NCI-H1105 treated with DMSO at 0.1 percent for 48 hours (cell line): ENCODE measurements around the gene TRAPPC6A.

Experiments
- DNase-seq: peaks from one replicate; lab custom pipeline; 2025; lab: John Stamatoyannopoulos, UW

TRAPPC6A gene, protein sequence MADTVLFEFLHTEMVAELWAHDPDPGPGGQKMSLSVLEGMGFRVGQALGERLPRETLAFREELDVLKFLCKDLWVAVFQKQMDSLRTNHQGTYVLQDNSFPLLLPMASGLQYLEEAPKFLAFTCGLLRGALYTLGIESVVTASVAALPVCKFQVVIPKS

DNA sequence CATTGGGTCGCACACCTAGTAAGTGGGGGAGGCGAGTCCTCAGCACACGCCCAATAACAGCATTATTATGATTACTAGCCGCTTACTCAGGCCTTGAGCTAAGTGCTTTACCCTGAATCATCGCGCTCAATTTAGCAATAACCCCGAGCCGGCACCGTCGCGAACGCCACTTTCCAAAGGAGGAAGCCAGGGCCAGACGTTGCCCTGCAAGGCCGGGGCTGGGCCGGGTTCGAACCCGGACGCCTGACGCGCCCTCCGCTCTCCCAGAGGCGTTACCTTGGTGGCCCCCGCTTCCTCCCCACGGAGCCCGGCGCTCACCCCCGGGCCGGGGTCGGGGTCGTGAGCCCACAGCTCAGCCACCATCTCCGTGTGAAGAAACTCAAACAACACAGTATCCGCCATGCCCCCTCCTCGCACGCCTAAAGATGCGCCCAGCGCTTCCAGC, at the start of gene TRAPPC6A:
TRAPPC6A (minus strand) TSS at position 421 of the 445 bp plus-strand sequence; CDS start at position 402, 19 bp downstream.
- no peak for DNase-seq

DNA sequence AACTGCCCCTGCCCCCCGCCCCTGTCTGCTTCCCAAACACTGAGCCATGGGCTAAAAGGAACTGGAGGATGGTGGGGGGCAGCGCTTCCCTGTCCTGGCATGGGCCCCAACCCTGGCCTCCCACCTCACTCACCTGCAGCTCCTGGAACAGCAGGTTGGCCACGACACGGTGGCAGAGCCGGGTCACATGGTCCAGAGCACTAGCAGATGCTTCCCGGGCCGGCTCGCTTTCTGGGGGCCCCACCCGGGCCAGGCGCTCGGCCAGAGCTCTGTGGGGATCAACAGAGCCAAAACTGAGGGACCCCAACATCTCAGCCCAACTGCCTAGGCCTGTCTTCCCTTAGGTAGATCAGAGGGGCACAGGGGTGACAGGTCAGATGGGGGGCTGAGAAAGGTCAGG, 46.6 kb upstream of the TRAPPC6A start:
- no peak for DNase-seq

DNA sequence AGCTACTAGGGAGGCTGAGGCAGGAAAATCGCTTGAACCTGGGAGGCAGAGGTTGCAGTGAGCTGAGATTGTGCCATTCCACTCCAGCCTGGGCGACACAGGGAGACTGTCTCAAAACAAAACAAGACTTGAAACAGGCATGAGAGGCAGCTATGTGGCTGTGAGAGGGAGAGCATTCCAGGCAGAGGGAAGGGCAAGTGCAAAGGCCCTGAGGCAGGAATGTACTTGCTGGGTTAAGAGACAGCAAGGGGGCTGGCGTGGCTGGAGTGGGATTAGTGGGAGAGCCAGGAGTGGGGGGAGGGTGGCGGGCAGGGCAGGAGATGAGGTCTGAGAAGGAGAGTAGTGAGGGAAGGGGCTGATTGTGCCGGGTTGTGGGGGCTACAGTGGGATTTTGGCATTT, 45.8 kb upstream of the TRAPPC6A start:
- DNase-seq, result no peak

DNA sequence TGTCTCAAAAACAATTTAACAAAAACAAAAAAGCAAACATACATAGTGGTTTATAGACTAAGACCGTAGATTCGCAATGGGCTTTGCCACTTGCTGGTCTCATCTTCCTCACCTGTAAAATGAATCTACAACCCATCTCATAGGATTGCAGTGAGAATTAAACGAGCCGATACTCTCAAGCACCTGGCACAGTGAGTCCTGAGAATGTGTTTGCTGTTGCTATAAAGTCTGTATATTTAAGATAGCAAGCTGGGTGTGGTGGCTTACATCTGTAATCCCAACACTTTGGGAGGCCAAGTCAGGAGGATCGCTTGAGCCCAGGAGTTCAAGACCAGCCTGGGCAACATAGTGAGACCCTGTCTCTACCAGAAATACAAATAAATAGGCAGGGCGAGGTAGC, 44.7 kb upstream of the TRAPPC6A start:
- no peak for DNase-seq

DNA sequence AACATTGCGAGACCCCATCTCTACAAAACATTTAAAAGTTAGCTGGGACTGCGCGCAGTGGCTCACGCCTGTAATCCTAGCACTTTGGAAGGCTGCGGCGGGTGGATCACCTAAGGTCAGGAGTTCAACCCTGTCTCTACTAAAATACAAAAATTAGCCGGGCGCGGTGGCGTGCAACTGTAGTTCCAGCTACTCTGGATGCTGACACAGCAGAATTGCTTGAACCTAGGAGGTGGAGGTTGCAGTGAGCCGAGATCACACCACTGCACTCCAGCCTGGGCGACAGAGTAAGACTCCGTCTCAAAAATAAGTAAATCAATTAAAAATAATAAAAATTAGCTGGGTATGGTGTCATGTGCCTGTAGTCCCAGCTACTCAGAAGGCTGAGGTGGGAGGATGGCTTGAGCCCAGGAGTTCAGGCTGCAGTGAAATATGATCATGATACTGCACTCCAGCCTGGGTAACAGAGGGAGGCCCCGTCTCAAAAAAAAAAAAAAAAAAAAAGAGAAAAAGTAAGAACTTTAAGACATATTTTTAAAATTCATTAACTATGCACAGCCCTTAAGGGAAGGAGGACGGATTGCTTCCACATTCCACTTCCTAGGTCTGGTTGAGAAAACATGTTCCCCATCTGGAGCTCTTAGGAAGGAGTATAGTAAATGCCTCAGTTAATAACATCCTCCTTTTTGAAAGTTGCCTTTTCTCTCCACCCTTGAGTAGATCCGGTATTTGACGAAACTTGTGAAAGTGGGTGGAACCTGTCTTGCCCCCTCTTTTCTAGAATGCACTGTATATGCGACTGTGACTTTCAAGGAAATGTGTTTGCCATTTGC, 41.1 kb upstream of the TRAPPC6A start:
- no peak for DNase-seq

DNA sequence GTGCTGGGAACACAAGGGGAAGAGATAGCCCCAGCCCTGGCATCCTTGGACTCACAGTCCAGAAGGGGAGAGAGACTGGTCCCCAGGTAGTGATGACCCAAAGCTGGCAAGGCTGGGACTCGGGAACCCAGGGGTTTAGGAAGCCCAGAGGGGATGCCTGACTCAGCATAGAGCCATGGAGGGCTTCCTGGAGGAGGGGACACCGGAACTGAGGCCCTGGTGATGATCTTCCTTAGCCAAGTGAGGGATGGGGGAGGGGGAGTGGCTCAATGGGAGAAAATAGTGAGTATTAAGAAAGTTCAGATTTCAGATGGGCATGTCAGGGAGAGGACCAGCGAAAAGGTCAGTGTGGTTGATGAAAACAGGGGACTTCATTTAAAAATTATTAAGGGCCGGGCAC, 40.4 kb upstream of the TRAPPC6A start:
- no peak for DNase-seq

DNA sequence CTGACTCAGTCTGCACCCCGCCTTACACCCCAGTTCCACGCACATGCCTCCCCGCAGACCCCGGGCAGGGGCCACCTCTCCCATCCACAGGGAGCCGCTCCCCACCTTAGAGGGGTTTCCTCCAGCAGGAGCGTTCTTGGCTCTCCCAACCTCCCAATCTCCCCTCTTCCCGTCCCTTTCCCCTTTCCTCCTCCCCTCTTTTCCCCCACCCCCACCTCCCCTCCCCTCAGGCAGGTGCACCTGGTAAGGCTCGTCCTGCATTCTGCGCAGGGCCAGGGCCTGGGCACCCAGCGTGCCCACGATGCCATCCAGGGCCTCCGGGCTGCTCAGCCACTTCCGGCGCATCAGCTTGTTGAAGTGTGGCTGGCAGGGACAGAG, 39.9 kb upstream of the TRAPPC6A start:
- DNase-seq, result no peak

DNA sequence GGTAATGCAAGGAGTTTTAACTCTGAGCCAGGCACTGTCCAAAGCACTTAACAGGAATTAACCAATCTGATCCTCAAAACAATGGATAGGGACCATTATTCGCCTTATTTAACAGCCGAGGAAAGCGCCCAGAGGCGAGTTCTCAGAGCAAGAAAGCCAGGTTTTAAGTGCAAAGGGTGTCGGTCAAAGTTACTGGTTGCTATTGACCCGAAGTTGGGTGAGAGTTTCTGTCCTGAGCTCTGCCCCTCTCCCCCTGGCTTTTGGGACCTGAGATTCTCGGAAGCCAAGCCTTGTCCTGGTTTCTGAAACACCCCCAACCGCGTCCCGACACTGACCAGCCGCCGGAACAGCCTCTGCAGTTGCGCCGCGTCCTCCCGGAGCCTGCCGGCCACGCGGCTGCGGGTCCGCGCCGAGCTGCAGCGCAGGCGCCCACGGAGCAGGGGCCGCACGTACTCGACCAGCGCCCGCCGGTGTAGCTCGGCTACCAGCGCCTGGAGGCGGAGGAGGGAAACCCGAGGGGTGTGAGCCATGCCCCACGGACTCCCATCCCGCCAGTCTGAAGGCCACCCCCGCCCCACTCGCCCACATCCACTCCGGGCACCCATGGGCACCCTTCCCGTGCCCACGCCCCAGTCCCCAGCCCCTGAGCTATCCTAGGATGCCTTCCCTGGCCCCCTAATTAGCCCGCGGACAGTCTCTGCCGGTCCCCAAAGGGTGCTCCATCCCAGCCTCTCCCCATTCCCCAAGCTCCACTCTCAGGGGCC, 39.3 kb upstream of the TRAPPC6A start:
- DNase-seq, result no peak

DNA sequence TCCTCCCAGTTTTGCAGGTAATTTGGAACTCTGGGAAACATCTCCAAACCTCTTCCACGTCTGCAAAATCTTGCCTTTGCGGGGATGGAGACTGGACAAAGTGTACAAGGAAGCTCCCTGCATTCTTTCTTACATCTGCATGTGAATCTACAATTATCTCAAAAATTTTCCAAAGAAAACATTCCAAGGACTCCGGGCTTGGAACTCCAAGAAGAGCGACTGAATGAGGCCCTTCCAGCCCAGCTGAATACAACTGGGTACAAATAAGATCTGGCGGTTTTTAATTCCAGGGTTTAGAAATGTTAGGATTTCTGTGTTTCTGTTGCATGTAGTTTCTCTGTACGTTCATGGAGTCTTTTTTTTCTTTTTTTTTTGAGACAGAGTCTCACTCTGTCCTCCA, 38.6 kb upstream of the TRAPPC6A start:
- no peak for DNase-seq

DNA sequence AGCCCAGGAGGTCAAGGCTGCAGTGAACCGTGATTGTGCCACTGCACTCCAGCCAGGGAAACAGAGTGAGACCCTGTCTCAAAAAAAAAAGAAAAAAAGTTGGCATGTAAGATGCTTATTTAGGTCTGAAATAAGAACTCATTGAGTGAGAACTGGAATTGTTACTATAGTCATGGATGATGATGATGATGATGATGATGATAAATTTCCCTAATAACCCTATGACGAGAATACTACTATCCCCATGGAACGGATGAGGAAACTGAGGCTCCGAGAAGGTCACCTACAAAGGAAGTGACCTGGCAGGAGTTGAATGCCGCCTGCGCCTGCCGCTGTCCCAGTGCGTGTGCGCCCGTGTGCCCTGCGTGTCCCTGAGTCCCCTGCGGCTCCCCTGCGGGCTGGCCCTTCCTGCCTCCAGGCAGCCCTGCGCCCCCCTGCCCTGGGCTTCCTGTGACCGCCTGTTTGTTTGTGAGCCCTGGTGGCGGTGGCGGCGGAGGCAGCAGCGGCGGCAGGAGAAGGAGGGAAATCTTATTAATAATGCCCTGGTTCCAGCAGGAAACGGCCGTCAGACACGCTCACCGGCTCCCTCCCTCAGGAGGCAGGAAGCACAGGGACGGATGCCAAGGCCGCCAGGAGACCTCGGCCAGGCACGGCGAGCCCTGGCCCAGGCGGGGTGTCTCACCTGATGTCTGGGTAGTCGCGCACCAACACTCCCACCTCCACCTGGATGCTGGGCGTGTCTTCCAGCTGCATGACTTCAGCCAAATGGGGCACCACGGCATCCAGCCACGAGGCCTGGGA, 37.6 kb upstream of the TRAPPC6A start:
- DNase-seq, result peak; percentile 46

DNA sequence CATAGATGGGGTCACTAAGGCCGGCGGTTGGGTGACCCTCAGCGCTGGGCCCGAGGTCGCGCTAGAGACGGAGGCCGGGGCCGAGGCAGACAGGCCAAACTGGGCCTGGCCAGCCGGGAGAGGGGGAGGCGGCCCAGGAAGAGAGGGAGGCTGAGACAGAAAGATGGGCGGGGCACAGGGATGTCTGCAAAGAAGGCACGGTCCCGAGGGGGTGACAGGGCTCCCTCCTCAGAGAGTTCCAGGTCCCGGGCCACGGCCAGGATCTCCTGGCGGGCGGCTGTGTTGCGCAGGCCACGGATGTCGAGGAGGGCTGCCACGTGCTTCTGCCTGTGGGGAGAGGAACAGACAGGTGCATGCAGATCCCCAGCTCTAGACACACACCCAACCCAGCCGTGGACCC, 35.0 kb upstream of the TRAPPC6A start:
- no peak for DNase-seq

DNA sequence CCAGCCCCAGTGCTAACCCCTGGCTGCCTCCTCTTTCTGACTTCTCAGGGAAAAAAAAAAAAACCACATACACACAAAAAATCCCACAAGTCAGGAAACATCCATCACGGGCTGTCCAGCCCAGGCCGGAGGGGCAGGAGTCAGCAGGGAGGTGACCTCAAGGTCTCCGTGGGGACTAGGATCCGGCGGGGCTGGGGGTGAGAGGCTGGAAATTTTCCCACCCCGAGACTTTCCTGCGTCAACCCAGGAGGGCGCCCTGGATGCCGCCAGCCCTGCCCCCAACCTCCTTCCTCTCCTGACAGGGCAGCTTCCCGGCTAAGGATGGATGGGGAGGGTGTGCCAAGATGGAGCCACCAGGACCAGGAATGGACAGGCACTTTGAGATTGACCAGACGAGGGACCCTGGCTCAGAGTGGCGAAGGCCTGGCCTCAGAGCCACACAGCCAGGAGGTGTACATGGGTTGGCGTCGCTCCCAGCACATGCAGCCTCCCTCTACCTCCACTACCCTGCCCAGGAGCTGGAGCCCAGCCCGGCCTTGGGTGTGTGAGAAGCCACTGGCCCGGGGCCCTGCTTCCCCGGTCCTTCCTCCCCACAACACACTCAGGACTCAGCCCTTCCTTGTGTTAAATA, 33.8 kb upstream of the TRAPPC6A start:
- DNase-seq, result no peak

DNA sequence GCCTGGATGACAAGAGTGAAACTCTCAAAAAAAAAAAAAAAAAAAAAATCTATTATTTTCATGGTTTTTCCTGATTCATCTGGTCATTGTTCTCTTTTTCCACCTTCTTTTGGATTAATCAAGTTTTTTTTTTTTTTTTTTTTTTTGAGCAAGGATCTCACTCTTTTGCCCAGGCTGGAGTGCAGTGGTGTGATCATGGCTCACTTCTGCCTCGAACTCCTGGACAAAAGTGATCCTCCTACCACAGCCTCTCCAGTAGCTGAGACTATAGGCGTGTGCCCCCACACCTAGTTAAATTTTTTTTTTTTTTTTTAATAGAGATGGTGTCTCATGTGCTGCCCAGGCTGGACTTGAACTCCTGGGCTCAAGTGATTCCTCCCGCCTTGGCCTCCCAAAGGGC, 28.3 kb upstream of the TRAPPC6A start:
- DNase-seq, result no peak

DNA sequence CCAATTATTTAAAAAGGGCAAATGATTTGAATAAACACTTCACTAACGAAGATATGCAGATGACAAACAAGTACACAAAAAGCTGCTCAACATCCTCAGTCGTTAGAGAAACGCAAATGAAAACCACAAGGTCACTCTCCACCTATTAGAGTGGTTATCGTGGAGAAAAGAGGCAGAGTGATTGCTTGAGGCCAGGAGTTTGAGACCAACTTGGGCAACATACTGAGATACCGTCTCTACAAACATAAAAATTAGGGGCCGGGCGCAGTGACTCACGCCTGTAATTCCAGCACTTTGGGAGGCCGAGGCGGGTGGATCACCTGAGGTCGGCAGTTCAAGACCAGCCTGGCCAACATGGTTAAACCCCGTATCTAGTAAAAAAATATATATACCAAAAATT, 27.8 kb upstream of the TRAPPC6A start:
- DNase-seq, result no peak

DNA sequence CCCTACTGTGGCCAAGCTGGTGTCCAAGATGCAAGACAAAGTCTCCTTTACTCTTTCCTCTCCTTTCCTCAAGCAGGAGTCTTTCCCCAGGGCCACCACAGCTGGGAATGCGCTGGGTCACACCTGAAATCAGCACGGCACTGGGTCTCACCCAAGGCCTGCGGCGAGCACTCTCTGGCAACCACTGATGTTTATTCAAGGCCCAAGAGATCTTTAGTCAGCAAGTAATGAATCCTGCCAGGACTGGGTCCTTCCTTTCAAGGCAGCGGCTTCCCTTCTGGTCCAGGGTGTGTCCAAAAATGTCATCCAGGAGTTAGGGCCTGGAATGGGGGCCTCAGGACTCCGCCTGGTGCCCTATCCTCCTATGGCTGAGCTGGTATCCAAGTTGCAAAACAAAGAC, 24.6 kb upstream of the TRAPPC6A start:
- no peak for DNase-seq

DNA sequence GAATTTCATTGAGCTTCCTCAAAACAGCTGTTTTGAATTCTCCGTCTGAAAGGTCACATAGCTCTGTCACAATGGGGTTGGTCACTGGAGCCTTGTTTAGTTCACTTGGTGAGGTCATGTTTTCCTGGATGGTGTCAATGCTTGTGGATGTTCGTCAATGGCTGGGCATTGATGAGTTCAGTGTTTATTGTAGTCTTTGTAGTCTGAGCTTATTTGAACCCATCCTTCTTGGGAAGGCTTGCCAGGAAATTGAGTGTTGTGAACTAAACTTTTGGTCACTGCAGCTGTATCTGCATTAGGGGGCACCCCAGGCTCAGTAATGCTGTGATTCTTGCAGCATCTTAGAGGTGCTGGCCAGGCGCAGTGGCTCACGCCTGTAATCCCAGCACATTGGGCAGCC, 22.5 kb upstream of the TRAPPC6A start:
- DNase-seq, result no peak

DNA sequence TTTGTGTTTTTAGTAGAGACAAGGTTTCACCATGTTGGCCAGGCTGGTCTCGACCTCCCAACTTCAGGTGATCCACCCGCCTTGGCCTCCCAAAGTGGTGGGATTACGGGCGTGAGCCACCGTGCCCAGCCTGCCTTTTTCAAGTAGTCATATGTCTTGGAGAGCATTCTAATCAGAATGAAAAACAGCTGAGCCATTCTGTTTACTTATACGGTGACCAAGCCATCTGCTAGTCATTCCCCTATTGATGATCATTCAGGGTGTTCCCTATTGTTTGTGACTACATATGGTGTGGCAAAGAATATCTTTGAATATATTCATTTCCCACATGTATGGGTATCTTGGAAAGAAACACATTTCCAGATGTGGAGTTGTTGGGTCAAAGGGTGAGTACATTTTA, 17.7 kb upstream of the TRAPPC6A start:
- DNase-seq, result no peak

DNA sequence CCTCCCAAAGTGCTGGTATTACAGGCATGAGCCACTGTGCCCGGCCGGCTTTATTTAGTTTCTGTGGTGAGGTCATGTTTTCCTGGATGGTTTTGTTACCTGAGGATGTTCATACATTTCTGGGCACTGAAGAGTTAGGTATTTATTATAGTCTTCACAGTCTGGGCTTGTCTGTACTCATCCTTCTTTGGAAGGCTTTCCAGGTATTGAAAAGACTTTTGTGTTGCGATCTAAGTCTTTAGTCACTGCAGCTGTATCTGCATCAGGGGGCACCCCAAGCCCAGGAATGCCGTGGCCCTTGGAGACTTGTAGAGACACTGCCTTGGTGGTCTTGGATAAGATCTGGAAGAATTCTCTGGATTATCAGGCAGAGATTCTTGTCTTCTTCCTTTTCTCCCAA, 13.3 kb upstream of the TRAPPC6A start:
- DNase-seq, result no peak

DNA sequence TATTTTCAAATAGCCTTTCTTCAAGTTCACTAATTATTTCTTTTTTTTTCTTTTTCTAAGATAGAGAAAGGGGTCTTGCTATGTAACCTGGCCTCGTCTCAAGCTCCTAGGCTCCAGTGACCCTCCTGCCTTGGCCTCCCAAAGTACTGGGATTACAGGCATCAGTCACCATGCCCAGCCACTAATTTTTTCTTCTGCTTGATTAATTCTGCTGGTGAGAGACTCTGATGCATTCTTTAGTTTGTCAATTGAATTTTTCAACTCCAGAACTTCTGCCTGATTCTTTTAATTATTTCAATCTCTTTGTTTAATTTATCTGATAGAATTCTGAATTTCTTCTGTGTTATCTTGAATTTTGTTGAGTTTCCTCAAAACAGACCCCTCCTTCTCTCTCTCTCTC, 11.9 kb upstream of the TRAPPC6A start:
- DNase-seq, result no peak

DNA sequence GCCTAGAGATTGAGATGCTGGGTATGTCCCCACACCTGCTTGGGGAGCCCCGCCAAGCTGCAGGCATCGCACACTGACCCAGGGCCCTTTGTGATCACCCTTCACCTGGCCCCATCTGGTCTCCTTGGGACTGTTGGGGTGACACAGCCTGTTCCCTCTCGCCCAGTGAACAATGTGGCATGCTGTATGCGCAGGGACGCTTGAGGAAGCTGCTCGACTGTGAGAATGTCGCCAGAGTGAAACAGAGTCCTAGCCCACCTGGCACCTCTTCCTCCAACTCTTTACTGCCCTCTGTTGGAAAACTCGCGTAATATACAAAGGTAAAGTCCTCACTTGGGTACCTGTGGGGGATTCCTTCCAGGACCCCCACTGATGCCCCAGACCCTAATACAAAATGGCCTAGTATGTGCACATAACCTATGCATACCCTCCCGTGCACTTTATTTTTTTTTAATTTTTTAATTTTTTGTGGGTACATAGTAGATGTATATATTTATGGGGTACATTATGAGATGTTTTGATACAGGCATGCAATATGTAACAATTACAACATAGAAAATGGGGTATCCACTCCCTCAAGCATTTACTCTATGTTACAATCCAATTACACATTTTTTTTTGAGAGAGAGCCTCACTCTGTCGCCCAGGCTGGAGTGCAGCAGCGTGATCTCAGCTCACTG, 9.5 kb upstream of the TRAPPC6A start:
- DNase-seq, result peak; percentile 53
